GM18861 (cell line): ENCODE measurements around the gene PROZ.

Source experiments
- ATAC-seq: cut with Tn5 transposase; IDR thresholded peaks from one replicate; pipeline ENCODE4 v1.9.1; 2021; ENCODE audit not compliant: unreplicated experiment

Gene PROZ

DNA sequence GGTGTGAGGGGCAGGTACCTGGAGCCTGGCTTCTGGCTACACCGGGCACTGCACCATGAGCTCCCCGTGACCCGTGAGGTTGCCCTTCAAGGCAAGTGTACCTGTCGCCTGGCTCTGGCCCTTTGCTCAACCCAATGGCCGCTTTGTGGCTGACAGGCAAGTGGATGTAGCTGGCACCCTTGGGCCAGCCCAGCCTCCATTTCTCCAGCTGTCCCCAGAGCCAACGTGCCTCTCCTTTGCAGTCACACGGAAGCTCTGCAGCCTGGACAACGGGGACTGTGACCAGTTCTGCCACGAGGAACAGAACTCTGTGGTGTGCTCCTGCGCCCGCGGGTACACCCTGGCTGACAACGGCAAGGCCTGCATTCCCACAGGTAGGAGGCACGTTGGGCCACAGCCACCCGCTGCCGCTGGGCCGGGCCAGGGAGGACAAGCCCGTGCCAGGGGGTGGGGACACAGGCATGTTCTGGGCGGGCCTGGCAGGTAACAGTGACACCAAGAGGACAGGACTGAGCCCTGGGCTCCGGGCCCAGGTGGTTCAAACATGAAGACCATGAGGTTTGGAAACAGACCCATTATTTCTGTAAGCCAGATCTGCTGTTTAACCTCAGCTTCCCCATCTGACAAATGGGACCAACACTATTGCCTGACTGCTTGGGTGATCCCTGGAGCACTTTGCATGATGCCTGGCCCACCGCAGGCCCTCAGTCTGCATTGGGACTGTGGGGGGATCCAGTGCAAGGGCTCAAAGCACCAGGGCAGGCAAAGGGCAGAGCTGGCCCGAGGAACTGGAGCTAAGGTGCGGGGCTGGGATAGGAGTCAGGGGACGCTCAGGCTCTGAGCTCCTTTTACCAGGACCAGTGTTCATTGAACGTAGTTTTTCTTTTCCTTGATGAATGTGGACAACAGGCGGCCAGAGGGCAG lies 17.5 kb upstream of the PROZ start:
- no peak for ATAC-seq

DNA sequence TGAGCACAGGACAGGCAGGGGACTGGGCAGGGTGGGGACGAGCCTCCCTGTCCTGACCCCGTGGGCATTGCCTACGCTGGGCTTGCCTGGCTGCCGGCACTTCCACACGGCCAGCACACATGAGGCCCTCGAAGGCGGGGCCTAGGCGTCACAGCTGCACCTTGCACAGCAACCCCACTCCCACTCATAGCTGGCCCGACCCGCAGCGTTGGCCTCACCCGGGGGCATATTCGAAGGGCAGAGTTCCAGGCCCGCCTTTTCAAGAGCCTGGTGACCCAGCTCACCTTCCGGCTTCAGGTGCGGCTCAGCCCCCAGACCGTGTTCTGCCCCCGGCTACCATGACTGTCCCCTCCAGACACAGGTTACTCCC lies 16.9 kb upstream of the PROZ start:
- ATAC-seq = no peak

DNA sequence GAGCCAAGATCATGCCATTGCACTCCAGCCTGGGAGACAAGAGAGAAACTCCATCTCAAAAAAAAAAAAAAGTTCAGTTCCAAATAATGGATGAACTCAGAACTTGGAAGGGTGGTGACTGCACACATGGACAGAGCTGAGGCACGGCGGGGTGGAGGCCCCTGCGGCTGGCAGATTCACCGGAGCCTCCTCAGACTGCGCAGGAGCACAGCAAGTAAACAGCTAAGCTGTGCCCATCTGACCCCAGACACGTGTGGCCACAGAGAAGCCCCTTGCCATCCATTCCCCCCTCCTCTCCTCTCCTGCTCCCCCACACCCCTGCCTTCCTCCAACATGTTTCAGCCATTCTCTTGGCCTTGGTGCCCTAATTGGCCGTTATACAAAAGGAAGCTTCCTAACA lies 15.6 kb upstream of the PROZ start:
- ATAC-seq = no peak

DNA sequence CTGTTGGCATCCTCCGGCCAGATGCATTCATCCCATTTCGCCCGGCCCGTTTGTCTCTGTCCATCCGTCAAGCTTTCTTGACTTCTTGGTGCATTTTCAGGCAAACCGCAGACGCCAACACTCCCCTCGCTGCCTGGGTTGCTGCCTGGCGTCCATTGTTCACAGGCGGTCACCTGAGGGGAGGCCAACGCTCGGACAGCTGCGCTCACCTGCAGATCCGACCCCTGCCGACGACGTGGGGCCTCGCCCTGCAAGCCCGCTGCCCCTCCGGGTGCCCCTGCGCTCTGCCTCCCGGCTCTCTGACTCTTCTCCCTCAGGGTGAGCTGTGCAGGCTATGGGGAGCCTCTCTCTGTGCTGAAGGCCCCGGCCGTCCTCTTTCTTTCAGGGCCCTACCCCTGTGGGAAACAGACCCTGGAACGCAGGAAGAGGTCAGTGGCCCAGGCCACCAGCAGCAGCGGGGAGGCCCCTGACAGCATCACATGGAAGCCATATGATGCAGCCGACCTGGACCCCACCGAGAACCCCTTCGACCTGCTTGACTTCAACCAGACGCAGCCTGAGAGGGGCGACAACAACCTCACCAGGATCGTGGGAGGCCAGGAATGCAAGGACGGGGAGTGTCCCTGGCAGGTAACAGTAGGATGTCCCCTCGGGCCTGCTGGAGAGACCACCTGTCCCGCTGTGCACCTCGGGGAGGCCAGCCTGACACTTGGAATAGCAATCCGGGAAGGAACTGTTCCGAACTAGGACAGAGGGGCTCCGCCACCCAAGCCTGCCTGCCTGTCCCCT lies 14.8 kb upstream of the PROZ start:
- ATAC-seq = no peak

DNA sequence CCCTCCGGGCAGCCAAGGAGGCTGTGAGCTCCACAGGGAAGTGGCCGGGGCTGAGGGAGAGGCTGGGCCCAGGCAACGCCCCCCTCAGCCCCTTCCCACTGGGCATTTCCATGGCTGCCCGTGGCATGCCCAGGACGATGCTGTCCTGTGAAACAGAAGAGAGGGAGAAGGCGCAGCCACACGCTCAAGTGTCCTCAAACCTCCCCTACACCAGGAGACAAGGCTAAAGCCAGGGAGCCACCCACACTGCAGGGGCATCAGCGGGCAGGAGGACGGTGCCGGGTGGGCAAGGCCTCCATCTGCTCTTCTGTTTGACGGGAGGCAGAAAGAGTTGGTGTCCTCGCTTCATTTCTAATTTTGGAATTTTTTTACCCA lies 14.2 kb upstream of the PROZ start:
- no peak for ATAC-seq

DNA sequence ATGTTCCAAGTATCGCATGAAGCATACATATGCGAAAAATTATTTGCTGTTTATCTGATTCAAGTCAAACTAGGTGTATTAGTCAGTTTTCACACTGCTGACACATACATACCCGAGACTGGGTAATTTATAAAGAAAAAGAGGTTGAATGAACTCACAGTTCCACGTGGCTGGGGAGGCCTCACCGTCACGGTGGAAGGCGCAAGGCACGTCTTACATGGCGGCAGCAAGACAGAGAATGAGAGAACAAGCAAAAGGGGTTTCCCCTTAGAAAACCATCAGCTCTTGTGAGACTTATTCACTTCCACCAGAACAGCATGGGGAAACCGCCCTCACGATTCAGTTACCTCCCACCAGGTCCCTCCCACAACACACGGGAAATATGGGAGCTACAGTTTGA lies 13.0 kb upstream of the PROZ start:
- no peak for ATAC-seq

DNA sequence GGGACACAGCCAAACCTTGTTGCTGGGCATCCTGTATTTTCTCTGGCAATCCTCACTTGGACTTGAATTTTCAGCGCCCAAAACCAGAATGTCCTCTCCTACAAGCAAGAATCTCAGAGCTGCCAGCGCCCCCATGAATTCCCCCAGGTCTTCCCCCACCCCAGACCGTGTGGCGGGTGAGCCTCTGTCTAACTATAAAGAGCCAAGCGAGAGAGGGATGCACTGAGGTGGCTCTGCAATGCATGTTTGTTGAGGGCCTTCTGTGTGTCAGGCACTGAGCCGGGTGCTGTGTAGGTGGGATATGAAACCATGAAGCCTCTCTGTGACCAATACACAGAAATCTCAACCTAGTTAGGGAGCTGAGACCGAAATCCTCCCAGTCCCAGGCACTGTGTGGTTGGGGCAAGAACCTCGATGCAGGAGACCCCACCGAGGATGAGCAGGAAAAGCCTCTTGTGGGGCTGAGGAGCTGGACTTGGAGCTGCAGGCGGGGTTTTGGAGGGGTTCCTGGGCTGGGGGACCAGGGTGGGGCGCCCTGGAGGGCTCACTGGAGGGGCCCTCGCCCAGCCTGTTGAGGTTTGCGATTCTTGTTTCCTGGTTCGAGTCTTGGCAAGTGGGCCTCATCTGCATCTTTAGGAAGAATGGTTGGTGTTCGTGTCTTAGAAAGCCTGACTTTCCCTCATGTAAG lies 12.4 kb upstream of the PROZ start:
- no peak for ATAC-seq

DNA sequence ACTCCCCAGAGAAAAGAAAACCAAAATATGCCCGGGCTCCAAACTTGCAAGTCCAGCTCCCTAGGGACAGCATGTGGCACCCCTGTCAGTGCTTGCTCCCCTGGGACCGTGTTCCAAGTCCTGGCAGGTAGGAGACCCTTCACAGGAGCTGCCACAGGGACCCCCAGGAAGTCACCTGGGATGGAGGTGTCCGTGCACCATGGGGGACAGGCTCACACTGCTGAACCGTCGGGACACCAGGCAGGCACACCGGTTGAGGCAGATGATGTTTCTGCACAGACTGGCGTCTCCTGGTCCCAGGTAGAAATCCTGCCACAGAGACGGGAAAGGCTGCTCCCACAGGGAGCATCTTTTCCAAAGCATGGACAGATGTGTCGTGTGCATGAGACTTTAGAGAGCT lies 11.7 kb upstream of the PROZ start:
- no peak for ATAC-seq

DNA sequence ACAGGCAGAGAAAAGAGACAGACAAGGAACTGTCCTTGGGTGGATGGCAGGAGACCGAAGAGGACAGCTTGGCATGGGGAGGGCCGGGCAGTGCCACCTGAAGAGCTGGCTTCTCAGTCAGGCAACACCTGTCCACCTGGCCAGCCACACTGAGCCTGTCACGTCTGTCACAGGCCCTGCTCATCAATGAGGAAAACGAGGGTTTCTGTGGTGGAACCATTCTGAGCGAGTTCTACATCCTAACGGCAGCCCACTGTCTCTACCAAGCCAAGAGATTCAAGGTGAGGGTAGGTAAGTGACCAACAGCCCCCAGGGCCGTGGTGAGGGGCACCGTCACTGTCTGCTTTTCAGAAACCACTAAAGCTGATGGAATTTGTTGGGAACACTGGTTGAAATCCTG lies 11.2 kb upstream of the PROZ start:
- no peak for ATAC-seq

DNA sequence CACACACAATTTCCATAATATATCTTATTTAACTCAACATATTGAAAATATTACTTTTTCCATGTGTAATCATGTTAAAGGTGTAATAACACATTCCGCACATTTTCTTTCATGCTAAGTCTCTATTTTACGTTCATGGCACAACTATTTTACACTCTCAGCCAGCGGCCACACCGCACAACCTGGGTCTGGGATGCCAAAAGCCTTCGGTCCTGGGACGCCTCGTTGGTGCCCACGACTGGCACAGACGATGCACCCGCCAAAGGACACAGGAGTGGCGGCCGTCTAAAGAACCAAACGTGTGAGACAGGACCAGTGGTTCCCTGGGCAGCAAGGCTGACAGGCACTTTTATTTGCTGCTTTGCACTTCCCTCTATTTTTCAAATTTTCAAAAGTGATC lies 10.0 kb upstream of the PROZ start:
- no peak for ATAC-seq

DNA sequence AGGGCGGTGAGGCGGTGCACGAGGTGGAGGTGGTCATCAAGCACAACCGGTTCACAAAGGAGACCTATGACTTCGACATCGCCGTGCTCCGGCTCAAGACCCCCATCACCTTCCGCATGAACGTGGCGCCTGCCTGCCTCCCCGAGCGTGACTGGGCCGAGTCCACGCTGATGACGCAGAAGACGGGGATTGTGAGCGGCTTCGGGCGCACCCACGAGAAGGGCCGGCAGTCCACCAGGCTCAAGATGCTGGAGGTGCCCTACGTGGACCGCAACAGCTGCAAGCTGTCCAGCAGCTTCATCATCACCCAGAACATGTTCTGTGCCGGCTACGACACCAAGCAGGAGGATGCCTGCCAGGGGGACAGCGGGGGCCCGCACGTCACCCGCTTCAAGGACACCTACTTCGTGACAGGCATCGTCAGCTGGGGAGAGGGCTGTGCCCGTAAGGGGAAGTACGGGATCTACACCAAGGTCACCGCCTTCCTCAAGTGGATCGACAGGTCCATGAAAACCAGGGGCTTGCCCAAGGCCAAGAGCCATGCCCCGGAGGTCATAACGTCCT lies 9.4 kb upstream of the PROZ start:
- no peak for ATAC-seq

DNA sequence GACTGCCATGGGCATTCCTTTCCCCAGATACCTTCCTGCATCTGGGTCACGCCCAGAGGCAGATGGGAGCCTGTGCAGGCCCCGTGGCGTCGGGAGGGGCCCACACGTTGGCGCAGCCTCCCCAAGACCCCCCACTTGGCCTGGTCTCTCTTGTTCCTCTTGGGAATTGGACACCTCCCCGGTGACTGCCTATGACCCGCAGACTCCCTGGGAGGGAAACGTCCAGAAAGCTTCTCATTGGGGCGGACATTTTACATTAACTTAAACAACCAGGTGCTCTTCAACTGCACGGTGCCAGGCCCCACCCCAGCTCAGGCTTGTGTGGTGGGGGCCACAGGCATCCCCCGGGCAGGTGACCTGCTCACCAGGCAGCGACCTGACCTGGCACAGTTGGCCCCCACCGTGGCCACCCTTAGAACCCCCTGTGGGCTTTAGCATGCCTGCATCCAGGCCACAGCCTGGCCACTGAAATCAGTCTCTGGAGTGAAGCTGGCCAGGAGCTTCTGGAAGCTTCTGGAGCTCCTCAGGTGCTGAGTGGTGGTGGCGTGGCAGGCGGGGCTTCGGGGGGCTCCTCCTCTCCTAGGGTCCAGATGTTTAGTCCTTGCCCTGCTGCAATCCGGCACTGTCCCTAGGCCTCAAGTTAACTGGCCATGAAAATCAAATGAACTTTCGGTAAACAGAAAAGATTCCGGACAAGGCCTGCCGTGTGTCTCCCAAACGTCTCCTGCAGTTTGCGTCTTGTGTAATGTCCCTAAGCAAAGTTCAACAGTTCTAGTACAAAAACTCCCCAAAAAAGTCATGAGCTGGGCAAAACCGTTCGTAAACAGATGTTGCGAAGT lies 8.5 kb upstream of the PROZ start:
- no peak for ATAC-seq

DNA sequence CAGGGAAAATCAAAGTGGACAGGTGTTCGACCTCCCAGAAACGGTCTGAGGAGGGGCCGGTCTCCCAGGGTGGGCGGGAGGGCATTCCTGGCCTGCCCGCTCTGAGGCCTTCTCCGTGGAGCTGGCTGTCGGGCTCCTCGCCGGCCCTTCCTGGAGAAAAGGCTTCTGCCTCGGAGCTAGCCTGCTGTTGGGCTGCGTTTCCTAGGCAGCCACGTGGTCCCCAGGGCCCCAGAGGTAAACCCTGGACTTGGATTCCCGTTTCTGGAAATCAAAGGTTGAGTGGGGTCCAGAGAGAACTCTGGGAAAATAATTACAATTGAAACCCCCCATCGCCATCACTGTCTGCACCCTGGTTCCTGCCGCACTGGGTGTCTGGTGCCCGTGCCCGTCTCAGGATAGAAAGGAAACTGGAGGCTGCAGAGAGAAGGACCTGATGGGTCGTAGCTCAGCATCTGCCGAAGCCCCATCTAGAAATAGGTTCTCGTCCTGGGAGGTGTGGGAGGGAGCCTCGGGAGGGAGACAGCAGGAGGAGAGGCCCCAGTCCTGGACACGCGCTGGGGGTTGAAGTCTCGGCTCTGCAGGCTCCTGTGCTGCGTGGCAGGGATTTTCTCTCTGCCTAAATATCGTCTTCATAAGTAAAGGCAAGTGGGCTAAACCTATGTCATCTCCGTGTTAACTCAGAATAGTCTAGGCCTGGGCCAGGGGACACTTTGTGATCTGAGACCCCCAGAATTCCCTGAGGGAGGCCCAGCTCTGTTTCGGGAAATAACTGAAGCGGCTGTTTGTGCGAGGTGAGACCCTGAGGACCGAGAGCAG lies 7.7 kb upstream of the PROZ start:
- no peak for ATAC-seq

DNA sequence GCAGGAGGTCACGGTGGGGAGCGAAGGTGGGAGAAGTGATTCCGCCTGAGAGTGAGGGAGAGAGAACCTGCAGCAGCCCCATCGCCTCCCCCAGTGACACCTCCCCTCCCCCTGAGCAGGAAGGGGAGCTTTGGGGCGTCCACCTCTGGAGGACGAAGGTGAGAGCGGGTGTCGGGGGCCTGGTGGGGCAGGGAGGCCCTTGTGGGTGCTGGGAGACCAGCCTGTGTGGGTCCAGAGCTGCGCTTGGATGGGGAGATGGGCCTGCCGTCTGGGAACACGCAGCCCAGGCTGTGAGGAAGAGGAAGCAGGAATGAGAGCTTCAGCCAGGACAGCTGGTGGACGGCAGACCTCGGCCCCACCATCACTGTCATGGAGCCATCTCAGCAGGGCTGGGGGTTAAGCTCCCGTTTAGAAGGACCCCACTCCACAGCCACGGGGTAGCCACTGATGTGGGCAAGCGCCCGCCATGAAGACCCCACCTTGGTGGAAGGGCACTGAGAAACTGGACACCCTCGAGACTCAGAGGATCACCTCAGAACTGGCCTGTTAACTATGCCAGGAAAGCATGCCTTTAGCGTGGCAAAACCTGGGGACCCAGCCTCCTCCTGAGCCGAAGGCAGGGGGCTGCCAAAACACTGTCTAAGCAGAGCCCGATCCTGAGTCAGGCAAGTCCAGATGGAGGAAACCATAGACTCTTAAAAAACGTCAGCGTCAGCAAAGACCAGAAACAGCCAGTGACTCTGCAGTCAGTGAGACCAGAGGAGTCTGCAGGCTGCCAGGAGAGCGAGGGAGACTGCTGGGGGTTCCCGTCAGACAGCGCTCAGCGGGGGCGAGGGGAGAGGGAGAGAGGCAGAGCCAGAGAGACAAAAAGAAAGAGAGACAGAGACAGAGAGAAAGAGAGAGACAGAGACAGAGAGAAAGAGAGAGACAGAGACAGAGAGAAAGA lies 6.4 kb upstream of the PROZ start:
- ATAC-seq = no peak

DNA sequence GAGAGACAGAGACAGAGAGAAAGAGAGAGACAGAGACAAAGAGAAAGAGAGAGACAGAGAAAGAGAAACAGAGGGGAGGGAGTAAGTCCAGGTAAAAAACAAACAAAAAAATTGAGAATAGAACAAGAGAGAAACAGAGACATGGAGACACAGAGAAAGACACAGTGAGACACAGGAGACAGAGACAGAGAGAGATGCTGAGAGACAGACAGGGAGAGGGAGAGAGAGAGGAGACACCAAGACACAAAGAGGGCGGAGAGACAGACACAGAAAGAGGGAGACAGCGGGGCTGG lies 5.8 kb upstream of the PROZ start:
- ATAC-seq = no peak

DNA sequence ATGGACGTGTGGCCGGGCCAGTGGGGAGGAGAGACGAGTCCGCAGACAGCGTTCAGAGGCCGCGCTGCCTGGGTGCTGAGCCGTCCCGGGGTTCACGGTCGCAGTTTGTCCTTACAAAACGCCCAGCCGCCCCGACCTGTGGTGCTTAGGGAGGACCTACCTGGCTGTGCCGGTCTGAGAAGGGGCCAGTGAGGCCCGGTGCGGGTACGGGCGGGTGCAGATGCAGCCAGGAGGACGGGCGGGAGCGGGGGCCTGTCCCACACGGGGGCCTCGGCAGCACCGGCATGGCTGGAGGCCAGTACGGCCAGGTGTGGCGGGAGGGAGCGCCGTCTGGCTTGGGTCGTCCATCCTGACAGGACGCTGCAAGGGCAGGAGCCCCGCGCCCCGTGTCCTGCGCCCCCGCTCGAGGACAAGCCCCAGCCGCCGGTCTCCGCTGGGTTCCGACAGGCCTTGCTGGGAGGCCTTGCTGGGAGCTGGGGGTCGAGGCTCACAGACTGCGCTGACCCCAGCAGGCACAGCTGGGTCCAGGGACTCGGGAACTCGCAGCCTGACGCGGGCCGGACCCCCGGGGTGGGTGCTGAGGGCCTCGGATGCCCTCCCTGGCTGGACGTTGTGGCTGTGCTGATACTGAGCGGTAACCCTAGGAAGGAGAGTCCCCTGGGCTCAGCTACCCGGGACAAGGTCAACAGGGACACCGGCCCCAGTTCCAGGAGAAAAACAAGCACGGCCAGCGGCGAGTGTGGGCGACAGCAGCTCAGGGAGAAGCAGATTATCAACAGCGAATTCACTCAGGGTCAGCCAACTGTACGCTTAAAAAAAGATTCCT lies 5.3 kb upstream of the PROZ start:
- peak; percentile 9 for ATAC-seq

DNA sequence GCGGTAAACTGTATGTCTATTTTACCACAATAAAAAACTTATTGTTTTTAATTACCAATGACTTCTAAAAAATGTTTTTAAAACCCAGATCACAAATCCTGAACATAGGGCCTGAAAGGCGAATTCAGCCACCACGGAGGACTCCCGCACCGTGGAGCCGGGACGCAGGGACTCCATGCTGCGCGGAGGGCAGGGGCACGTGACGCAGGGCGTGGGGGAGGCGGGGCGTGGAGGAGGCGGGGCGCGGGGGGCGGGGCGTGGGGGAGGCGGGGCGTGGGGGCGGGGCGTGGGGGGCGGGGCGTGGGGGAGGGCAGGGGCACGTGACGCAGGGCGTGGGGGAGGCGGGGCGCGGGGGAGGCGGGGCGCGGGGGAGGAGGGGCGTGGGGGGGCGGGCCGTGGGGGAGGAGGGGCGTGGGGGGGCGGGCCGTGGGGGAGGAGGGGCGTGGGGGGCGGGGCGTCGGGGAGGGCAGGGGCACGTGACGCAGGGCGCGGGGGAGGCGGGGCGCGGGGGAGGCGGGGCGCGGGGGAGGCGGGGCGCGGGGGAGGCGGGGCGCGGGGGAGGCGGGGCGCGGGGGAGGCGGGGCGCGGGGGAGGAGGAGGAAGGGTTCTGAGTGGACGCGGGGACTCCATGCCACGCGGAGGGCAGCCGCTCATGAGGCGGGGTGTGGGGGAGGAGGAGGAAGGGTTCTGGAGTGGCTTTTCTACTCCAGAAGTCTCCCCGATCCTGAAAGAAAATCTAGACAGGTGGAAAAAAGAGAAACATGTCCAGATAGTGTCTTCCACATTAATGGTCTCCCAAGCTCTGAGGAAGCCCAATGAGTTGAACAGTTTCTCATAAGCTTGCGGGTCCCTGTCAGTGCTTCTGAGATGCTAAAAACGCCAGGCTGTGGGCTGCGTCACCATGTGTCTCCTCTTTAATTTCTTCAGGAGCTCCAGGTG lies 4.4 kb upstream of the PROZ start:
- ATAC-seq = peak; percentile 68
